Measurements from ENCODE around the gene CEACAM5.

Gene CEACAM5

DNA sequence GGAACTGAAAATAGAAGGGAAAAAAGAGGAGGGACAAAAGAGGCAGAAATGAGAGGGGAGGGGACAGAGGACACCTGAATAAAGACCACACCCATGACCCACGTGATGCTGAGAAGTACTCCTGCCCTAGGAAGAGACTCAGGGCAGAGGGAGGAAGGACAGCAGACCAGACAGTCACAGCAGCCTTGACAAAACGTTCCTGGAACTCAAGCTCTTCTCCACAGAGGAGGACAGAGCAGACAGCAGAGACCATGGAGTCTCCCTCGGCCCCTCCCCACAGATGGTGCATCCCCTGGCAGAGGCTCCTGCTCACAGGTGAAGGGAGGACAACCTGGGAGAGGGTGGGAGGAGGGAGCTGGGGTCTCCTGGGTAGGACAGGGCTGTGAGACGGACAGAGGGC, at the start of gene CEACAM5:
TSS of gene CEACAM5 (plus strand) at position 146 of the 400 bp plus-strand sequence. CDS start at position 252, 106 bp downstream.
- DNase-seq (ENCODE audit: low read depth in 2 of 2) = no peak

- DNase-seq (ENCODE audit: low read depth in 2 of 2) = no peak
Measured at GRCh38 chr19:41666075-41666474, 42.4 kb upstream of the CEACAM5 start.

GRCh38 chr19:41668315-41668714, 40.1 kb upstream of the CEACAM5 start:
- DNase-seq (ENCODE audit: low read depth in 2 of 2) = no peak

- DNase-seq (ENCODE audit: low read depth in 2 of 2) = no peak
Measured at GRCh38 chr19:41670755-41671154, 37.7 kb upstream of the CEACAM5 start.

DNA sequence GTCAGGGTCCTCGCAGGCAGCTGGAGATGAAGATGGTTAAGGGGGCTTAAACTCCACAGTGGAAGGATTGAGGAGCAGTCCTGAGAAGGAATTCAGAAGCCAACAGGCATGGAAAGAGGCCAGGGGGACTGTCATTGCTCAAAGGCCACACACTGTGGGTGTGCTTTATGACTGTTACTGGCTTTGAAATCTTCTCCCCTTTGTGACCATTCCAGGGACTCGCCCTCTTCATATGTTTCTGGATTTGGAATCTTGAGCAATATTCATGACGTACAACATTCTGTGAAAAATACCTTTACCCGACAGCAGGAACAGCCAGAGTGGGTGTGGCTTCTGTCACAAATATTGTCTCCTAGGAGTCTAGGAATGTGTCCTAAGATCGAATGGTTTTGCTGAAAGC, 36.9 kb upstream of the CEACAM5 start:
- DNase-seq (ENCODE audit: low read depth in 2 of 2) = no peak

GRCh38 chr19:41682437-41682836, 26.0 kb upstream of the CEACAM5 start:
- no peak for DNase-seq (ENCODE audit: low read depth in 2 of 2)

GRCh38 chr19:41687419-41687818, 21.0 kb upstream of the CEACAM5 start:
- DNase-seq (ENCODE audit: low read depth in 2 of 2) = no peak

DNA sequence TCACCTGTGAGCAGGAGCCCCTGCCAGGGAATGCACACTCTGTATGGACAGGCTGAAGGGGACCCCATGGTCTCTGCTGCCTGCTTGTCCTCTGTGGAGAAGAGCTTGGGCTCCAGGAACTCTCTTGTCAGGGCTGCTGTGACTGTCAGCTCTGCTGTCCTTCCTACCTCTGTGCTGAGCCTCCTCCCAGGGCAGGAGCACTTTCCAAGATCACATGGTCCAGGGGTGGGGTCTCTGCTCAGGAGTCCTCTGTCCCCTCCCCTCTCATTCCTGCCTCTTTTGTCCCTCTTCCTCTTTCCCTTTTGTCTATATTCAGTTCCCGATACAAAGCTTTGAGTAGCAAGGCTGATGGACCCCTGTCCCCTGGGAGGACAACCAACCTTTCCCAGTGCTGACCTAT, 20.3 kb upstream of the CEACAM5 start, which contains the start of gene CEACAM7:
TSS of gene CEACAM7 (minus strand) at position 173 of the 400 bp plus-strand sequence. CDS start at position 68, 105 bp downstream.
- no peak for DNase-seq (ENCODE audit: low read depth in 2 of 2)

DNA sequence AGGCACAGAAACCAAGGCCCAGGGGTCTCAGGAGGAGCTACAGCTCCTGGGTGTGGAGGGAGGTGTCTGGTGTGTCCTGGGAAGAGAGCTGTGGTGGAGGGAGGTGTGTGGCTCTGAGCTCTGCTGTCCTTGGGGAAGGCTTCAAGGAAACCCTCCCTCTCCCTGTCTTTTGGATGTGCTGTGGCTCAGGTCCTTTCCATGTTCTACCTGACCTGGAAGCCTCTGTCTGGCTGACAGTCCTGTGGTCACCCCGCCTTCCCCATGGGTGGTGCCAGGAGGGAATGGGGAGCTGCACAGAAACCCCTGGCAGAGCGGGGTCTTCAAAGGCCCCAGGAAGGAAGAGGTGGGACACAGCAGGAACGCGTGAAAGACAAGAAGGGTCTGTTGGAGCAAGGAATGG, 19.7 kb upstream of the CEACAM5 start:
- DNase-seq (ENCODE audit: low read depth in 2 of 2) = no peak

GRCh38 chr19:41689993-41690800, 18.2 kb upstream of the CEACAM5 start:
- DNase-seq (ENCODE audit: low read depth in 2 of 2) = no peak

GRCh38 chr19:41690801-41691065, 17.7 kb upstream of the CEACAM5 start:
- no peak for DNase-seq (ENCODE audit: low read depth in 2 of 2)

DNA sequence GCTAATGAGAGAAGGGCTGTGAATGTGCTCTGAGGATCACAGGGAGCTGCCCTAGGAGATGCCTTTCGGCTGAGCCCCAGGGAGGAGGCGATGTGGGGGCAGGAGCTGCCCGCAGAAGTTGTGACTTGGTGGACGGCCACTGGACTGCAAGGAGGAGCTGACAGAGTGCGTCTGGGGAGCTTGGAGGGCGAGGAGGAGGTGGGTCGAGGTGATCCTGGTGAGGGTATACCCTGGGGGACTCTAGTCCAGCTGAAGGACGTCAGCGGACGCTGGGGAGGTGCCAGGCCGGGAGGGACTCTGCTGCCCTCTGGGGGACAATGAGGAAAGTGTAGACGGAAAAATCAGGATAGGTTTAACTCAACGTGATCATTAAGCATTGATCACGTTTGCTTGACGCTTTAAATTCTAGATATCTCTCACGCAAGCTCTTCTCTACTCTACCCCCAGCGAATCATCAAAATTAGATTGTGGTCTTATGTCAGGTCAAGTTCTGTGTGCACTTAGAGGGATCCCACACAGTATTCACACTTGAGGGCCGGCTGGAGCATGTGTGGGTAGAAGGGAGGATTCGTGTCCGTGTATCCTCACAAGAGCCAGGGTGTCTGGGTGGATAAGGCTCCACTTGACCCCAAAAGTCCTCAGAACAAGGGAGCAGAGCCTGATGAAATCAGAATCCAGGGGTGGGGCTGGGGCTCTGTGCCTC, 17.0 kb upstream of the CEACAM5 start:
- no peak for DNase-seq (ENCODE audit: low read depth in 2 of 2)

GRCh38 chr19:41694196-41694595, 14.2 kb upstream of the CEACAM5 start:
- DNase-seq (ENCODE audit: low read depth in 2 of 2) = no peak

DNA sequence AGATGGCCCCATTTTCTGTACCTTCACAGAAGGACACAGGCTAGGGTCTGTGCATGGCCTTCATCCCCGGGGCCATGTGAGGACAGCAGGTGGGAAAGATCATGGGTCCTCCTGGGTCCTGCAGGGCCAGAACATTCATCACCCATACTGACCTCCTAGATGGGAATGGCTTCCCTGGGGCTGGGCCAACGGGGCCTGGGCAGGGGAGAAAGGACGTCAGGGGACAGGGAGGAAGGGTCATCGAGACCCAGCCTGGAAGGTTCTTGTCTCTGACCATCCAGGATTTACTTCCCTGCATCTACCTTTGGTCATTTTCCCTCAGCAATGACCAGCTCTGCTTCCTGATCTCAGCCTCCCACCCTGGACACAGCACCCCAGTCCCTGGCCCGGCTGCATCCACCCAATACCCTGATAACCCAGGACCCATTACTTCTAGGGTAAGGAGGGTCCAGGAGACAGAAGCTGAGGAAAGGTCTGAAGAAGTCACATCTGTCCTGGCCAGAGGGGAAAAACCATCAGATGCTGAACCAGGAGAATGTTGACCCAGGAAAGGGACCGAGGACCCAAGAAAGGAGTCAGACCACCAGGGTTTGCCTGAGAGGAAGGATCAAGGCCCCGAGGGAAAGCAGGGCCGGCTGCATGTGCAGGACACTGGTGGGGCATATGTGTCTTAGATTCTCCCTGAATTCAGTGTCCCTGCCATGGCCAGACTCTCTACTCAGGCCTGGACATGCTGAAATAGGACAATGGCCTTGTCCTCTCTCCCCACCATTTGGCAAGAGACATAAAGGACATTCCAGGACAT, 13.4 kb upstream of the CEACAM5 start:
- no peak for DNase-seq (ENCODE audit: low read depth in 2 of 2)

GRCh38 chr19:41695745-41696144, 12.7 kb upstream of the CEACAM5 start:
- no peak for DNase-seq (ENCODE audit: low read depth in 2 of 2)

DNA sequence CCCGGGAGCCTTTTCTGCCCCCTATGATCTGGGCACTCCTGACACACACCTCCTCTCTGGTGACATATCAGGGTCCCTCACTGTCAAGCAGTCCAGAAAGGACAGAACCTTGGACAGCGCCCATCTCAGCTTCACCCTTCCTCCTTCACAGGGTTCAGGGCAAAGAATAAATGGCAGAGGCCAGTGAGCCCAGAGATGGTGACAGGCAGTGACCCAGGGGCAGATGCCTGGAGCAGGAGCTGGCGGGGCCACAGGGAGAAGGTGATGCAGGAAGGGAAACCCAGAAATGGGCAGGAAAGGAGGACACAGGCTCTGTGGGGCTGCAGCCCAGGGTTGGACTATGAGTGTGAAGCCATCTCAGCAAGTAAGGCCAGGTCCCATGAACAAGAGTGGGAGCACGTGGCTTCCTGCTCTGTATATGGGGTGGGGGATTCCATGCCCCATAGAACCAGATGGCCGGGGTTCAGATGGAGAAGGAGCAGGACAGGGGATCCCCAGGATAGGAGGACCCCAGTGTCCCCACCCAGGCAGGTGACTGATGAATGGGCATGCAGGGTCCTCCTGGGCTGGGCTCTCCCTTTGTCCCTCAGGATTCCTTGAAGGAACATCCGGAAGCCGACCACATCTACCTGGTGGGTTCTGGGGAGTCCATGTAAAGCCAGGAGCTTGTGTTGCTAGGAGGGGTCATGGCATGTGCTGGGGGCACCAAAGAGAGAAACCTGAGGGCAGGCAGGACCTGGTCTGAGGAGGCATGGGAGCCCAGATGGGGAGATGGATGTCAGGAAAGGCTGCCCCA, 11.8 kb upstream of the CEACAM5 start:
- DNase-seq (ENCODE audit: low read depth in 2 of 2) = no peak

- DNase-seq (ENCODE audit: low read depth in 2 of 2) = no peak
Measured at GRCh38 chr19:41697198-41697855, 11.1 kb upstream of the CEACAM5 start.

DNA sequence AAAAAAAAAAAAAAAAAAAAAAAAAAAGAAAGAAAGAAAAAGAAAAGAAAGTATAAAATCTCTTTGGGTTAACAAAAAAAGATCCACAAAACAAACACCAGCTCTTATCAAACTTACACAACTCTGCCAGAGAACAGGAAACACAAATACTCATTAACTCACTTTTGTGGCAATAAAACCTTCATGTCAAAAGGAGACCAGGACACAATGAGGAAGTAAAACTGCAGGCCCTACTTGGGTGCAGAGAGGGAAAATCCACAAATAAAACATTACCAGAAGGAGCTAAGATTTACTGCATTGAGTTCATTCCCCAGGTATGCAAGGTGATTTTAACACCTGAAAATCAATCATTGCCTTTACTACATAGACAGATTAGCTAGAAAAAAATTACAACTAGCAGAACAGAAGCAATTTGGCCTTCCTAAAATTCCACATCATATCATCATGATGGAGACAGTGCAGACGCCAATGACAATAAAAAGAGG, 9.6 kb upstream of the CEACAM5 start:
- DNase-seq (ENCODE audit: low read depth in 2 of 2) = no peak

GRCh38 chr19:41699231-41699967, 9.0 kb upstream of the CEACAM5 start:
- DNase-seq (ENCODE audit: low read depth in 2 of 2) = no peak

GRCh38 chr19:41699968-41700323, 8.5 kb upstream of the CEACAM5 start:
- no peak for DNase-seq (ENCODE audit: low read depth in 2 of 2)

Data from stimulated activated CD8-positive, alpha-beta memory T cell treated with anti-CD3 and anti-CD28 coated beads, Interleukin-7, amount 100 ng/mL, for 1 hour (primary cell).